HG02623 (cell line): ENCODE data around the gene SALL1.

ENCODE experiments used
- ATAC-seq: cut with Tn5 transposase; IDR thresholded peaks from one replicate; pipeline ENCODE4 v1.9.1; 2021; ENCODE audit warnings: moderate library complexity; ENCODE audit not compliant: unreplicated experiment

SALL1 gene

DNA sequence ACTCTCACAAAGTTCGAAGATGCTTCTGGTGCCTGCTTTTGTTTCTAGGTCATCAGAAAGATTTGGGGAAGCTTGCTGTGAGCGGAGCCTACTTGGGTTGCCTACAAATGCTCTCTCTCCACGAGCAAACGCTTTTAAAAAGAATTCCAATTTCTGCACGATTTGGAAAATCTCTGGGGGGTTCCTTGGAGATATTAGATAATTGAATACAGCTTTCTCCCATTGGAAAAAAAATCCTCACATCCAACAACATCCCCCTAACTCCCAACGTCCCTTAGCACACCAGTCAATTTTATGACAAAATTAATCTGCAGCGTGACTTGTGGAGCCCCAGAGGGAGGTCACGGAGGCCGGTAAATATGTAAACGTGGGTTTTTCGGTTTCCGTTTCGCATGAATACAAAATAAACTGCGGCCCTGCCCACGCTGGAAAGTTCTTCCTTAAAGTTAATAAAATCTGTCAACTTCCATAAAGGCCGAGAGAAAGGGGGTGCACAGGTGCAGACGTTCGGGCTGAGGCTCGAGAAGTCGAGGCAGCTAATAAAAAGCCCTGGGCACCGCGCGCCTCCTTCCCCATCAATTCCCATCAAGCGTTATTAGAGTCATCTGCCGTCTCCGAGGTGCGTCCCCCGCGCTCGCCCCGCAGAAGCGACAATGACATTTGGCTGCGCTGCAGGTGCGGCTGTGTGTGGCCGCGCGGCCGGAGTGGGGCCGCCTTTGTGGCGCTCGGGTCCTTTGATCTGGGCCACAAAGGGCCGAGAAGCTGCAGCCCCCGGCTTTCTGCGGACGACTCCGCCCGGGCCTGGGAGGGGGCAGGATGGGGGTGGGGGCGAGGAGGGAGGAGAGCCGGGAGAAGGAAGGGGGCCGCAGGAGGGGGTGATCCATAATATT lies 37.6 kb downstream of the SALL1 start:
- ATAC-seq = no peak

DNA sequence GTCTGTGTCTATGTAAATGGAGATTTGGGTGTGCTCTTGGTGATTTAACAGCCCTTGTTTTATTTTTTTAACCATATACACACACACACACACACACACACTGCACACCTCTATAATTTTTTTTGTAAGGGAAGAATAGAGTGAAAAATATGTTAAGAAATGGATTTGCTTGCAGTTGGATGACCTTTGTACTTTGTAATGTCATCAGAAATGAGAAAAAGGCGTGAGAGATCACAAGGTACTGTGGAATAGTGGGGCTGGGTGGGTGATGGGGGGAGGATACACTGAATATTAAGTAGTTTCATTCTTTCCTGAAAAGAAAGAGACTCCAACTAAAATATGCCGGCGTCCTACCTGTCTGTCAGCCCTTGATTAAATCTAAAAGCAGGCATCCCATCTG lies 38.7 kb downstream of the SALL1 start:
- no peak for ATAC-seq

DNA sequence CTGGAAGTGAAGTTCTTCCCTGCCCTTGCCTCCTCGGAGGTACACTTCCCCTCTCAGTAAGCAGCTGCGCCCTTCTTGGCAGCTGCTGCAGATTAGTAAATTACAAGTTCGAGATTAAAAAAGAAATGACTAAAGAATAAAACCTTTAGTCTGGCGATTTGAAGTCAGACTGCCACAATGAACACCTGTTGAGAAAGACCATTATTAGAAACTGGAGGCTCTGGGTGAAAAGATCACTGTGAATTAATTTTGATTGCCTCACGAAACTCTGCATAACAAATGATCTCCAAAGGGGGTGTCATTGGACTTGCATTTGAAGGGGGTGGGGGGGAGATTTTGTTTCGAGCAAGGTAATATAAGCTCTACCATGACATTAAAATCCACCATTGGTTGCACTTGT lies 39.3 kb downstream of the SALL1 start:
- no peak for ATAC-seq

- ATAC-seq = no peak
Observed at GRCh38 chr16:51110700-51111157, 40.3 kb downstream of the SALL1 start.

DNA sequence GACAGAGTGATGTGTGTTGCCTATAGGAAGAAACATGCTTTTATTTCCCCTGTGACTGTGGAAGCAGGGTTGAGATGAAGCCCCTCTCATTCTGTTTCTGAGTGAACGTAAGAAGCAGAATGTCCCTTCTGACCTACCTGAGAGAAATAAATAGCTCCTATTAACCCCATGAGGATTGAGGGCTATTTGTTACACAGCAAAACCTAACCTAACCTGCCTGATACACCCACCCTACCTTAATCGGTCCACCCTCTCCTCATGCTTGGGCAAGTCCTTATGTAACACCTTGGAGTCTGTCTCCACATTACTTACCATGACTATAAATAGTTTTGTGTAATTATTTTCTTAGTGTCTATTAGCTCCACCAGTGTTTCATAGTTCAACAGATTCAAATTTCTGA lies 41.9 kb downstream of the SALL1 start:
- ATAC-seq = no peak

DNA sequence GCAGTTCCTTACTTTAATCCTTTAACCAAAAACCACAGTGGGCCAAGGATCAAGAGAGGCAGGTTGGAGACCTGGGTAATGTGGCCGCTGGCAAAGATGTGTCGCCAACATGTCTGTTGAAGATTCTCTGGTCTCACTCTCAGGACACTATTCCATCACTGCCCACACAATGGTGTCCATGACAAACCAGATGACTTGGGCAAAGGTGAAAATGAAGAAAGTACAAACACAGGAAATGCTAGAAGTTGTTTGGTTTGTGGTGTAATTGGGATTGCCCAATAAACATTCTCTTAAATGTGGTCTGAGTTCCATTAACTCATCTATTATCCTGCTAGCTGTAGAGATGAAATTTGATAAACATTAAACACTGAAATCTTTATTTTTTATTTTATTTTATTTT lies 43.3 kb downstream of the SALL1 start:
- ATAC-seq = no peak

- ATAC-seq = no peak
Observed at GRCh38 chr16:51106535-51106934, 44.5 kb downstream of the SALL1 start.

GRCh38 chr16:51103590-51103989 lies 47.5 kb downstream of the SALL1 start:
- no peak for ATAC-seq

DNA sequence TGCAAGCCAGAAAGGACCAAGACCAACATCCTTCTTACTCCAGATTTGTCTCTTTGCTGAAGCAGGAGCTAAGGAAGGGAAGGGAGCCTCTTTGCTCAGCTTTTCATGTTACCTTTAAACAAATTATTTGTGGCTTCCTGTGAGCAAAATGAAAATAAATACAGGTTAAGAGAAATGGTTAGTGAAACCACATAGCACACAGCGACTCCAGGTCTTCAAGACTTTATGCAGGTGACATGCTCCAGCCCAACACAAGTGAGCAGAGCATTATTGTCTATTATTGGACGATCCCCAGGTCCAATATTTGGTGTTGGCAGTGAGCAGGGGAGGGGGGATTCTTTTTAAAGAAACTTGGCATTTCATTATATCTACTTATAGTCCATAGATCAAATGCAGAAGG lies 53.3 kb downstream of the SALL1 start:
- no peak for ATAC-seq

DNA sequence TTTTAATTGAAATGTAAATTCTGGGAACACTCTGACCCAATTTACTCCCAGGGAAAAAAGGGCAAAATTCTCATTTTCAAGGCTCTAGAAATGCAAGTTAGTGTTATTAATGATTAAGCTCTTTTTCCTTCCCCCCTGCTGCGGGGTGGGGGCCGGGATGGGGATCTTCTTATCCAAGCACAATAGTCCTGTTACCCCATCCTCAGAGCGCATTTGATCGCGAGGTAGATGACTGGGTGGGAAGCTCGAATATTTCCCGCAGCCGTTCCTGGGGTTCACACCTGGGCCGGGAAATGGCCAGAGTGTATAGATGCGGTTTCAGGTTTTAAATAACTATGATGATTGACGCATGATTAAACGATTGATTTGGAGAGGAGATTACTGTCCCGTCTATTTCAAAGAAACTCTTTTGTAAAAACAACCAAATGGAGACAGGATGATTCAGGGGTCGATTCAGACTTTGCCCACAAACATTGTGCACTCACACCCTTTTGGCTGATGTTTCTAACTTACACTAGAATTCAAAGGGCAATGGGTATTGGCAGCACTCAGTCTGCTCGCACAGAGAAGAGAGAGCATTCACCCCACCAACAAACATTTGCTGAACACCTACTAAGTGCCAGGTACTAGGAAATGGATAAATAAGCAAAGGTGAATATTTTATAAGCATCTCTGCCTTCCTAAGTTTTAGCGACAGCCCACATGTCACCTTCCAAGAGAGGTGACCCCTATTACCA lies 55.0 kb downstream of the SALL1 start:
- no peak for ATAC-seq

DNA sequence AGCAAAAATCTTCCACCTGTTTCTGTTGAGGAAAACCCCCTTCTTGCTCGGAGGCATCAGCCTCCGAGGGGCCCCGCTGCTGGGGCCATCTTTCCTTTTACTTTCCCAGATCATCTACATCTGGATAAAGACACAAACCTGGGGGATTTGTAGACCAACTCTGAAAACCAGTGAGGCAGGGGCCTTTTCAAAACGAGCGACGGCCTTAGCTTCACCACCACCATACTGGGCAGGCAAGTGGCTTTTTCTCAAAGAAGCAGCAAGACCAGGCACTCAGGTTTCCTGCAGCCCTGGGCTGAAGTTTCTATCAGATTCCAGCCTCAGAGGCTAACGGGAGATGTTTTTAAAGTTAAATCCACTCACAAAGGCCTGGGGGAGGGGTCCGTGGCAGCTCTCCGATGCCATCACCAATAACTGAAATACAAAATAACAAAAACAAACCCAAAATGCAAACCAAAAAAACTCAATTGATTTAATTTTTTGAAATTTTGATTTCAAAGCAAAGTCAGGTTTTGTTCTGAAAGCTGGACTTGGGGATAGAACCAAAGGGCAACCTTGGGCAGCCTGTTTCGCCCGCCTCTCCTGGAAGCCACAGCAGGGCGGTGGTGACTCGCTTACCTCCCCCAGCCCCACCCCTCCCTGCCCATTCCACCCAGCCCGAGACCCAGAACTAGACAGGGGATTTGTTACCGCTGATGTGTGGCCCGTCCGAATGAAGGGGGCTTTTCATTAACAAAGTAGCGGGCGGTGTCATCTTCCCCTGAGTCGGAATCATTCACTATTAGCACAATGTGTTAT lies 55.8 kb downstream of the SALL1 start:
- no peak for ATAC-seq

- ATAC-seq = no peak
Observed at GRCh38 chr16:51093726-51094280, 57.3 kb downstream of the SALL1 start.
